Retina (tissue), 1 donor: ENCODE data around the gene PAX2.

ENCODE experiments used
- DNase-seq: peaks from one replicate; pipeline ENCODE4 v3.0.0-alpha.2; 2016

The PAX2 gene

GRCh38 chr10:100858747-100859483 is 113.5 kb downstream of the PAX2 start:
- no peak for DNase-seq

GRCh38 chr10:100859484-100859763 is 114.0 kb downstream of the PAX2 start:
- no peak for DNase-seq

- DNase-seq: no peak
Observed at GRCh38 chr10:100863433-100863832, 118.1 kb downstream of the PAX2 start.

- no peak for DNase-seq
Observed at GRCh38 chr10:100864036-100864885, 118.9 kb downstream of the PAX2 start.

GRCh38 chr10:100864978-100865377 is 119.6 kb downstream of the PAX2 start:
- DNase-seq: no peak

- peak; percentile 57 for DNase-seq
Observed at GRCh38 chr10:100866010-100866409, 120.6 kb downstream of the PAX2 start.

GRCh38 chr10:100866575-100867098 is 121.3 kb downstream of the PAX2 start:
- peak; percentile 60 for DNase-seq

GRCh38 chr10:100867261-100867963 is 122.0 kb downstream of the PAX2 start:
- DNase-seq: no peak

GRCh38 chr10:100868382-100868781 is 123.0 kb downstream of the PAX2 start:
- no peak for DNase-seq

GRCh38 chr10:100869399-100869798 is 124.0 kb downstream of the PAX2 start:
- DNase-seq: no peak

- peak; percentile 76 for DNase-seq
Observed at GRCh38 chr10:100872034-100872791, 126.8 kb downstream of the PAX2 start.

- no peak for DNase-seq
Observed at GRCh38 chr10:100873146-100873826, 127.9 kb downstream of the PAX2 start.

- peak; percentile 81 for DNase-seq
Observed at GRCh38 chr10:100873827-100874326, 128.5 kb downstream of the PAX2 start.

- DNase-seq: no peak
Observed at GRCh38 chr10:100874702-100875483, 129.5 kb downstream of the PAX2 start.

- DNase-seq: no peak
Observed at GRCh38 chr10:100875484-100876166, 130.2 kb downstream of the PAX2 start.

GRCh38 chr10:100876585-100877460 is 131.4 kb downstream of the PAX2 start:
- DNase-seq: no peak

GRCh38 chr10:100877461-100877850 is 132.1 kb downstream of the PAX2 start:
- DNase-seq: no peak

- DNase-seq: peak; percentile 91
Observed at GRCh38 chr10:100878291-100878910, 133.0 kb downstream of the PAX2 start.
